Measurements from ENCODE around the gene INPP4A. TPM values are rescaled to one million over a fixed set of nuclear protein-coding genes. Genes with fewer than 3 reads are reported as not detected.

The INPP4A gene
- total and polyA plus RNA-seq, 2 of the 13 experiments (the other 11 are each of a cell fraction or from before 2014, with no cell fraction given), result 10.1 to 10.9 TPM

- TF ChIP-seq NCOR1 (IDR thresholded peaks at IDR 0.05; ENCODE audit: borderline replicate concordance, low read length), result no peak
- TF ChIP-seq KDM6A (CRISPR knock-in tag; IDR thresholded peaks at IDR 0.05; ENCODE audit: low read depth), result 0 out of 2 replicates have a peak, but pooled peaks have one; percentile 2
- no peak; the same call in 1 of the 2 replicates for TF ChIP-seq ZBTB3 (CRISPR knock-in tag; IDR thresholded peaks at IDR 0.05; ENCODE audit: borderline replicate concordance, low read depth)
- TF ChIP-seq STAG1 (CRISPR knock-in tag; IDR thresholded peaks at IDR 0.05), result peak; percentile 28; the same call in 1 of the 2 replicates
- TF ChIP-seq ZFP91 (CRISPR knock-in tag; IDR thresholded peaks at IDR 0.05; ENCODE audit: borderline replicate concordance), result peak; percentile 97
- peak; percentile 92 to 97 for TF ChIP-seq POLR2A (IDR thresholded peaks at IDR 0.05; ENCODE audit: insufficient read depth in 1 of 2, low read depth in 2 of 2, low read length in 2 of 2)
- TF ChIP-seq ZNF772 (CRISPR knock-in tag; IDR thresholded peaks at IDR 0.05), result no peak; the same call in none of the 2 replicates
- TF ChIP-seq FOXK1 (CRISPR knock-in tag; IDR thresholded peaks at IDR 0.05; ENCODE audit: borderline replicate concordance, low read depth), result peak; percentile 97
- peak; percentile 98 for TF ChIP-seq ZC3H13 (CRISPR knock-in tag; IDR thresholded peaks at IDR 0.05)
- no peak for TF ChIP-seq MBNL3 (CRISPR knock-in tag; conservative IDR thresholded peaks at IDR 0.05)
- TF ChIP-seq GTF3A (CRISPR knock-in tag; conservative IDR thresholded peaks at IDR 0.05), result peak; percentile 49; the same call in 1 of the 2 replicates
- peak; percentile 74 for TF ChIP-seq HOXD1 (CRISPR knock-in tag; IDR thresholded peaks at IDR 0.05)
- peak; percentile 58; the same call in 1 of the 2 replicates for TF ChIP-seq ZFP82 (CRISPR knock-in tag; IDR thresholded peaks at IDR 0.05; ENCODE audit: borderline replicate concordance)
- TF ChIP-seq CSRNP1 (CRISPR knock-in tag; IDR thresholded peaks at IDR 0.05), result no peak; the same call in none of the 2 replicates
- TF ChIP-seq GPN1 (CRISPR knock-in tag; IDR thresholded peaks at IDR 0.05; ENCODE audit: borderline replicate concordance), result peak; percentile 48; the same call in 1 of the 2 replicates
- TF ChIP-seq ZBTB26 (CRISPR knock-in tag; IDR thresholded peaks at IDR 0.05; ENCODE audit: borderline replicate concordance), result peak; percentile 85; the same call in 1 of the 2 replicates
- TF ChIP-seq DRAP1 (CRISPR knock-in tag; IDR thresholded peaks at IDR 0.05), result peak; percentile 83
- peak; percentile 96 for TF ChIP-seq THAP11 (CRISPR knock-in tag; IDR thresholded peaks at IDR 0.05)
- TF ChIP-seq ZBTB10 (CRISPR knock-in tag; IDR thresholded peaks at IDR 0.05; ENCODE audit: borderline replicate concordance), result no peak
- TF ChIP-seq MATR3 (CRISPR knock-in tag; IDR thresholded peaks at IDR 0.05), result no peak
- peak; percentile 58; the same call in 1 of the 2 replicates for TF ChIP-seq ZBTB20 (CRISPR knock-in tag; IDR thresholded peaks at IDR 0.05; ENCODE audit: borderline replicate concordance, low read depth)
Measured at GRCh38 chr2:98608116-98608961, 163.7 kb downstream of the INPP4A start, which contains the start of the genes COA5 and UNC50 (continued).
